ENCODE results near the gene OR5J2.
"Not testable (repeated sequence)": the region's sequence is repeated elsewhere in the genome, so short reads cannot be mapped to it uniquely, and the experiment has no call there.

Gene OR5J2

GRCh38 chr11:56176318-56176717, at the start of gene OR5J2:
OR5J2 (plus strand) TSS chr11:56176618; CDS start chr11:56176618, 0 bp downstream.
- no peak for DNase-seq (ENCODE audit: low spot score)

- no peak for DNase-seq (ENCODE audit: low spot score)
Observed at GRCh38 chr11:56140151-56140661, 36.2 kb upstream of the OR5J2 start, which contains the start of gene OR8J3. OR8J3 (minus strand) TSS chr11:56140201; CDS start chr11:56137718, 2,483 bp downstream.

- DNase-seq (ENCODE audit: low spot score) = not testable (repeated sequence)
Observed at GRCh38 chr11:56143681-56144080, 32.7 kb upstream of the OR5J2 start.

- DNase-seq (ENCODE audit: low spot score) = no peak
Observed at GRCh38 chr11:56151376-56151775, 25.0 kb upstream of the OR5J2 start.

GRCh38 chr11:56152333-56152732, 24.1 kb upstream of the OR5J2 start:
- DNase-seq (ENCODE audit: low spot score) = no peak

GRCh38 chr11:56160217-56160616, 16.2 kb upstream of the OR5J2 start, which contains the start of gene OR8K5:
OR8K5 (minus strand) TSS chr11:56160317; CDS start chr11:56160317, 0 bp downstream.
- no peak for DNase-seq (ENCODE audit: low spot score)

GRCh38 chr11:56163804-56164203, 12.6 kb upstream of the OR5J2 start:
- DNase-seq (ENCODE audit: low spot score) = no peak

GRCh38 chr11:56172256-56172830, 4.1 kb upstream of the OR5J2 start:
- DNase-seq (ENCODE audit: low spot score) = no peak

GRCh38 chr11:56183459-56183858, 7.0 kb downstream of the OR5J2 start:
- no peak for DNase-seq (ENCODE audit: low spot score)

GRCh38 chr11:56188602-56189001, 12.2 kb downstream of the OR5J2 start:
- no peak for DNase-seq (ENCODE audit: low spot score)

GRCh38 chr11:56196705-56197104, 20.3 kb downstream of the OR5J2 start:
- no peak for DNase-seq (ENCODE audit: low spot score)

- no peak for DNase-seq (ENCODE audit: low spot score)
Observed at GRCh38 chr11:56197367-56197766, 20.9 kb downstream of the OR5J2 start.

GRCh38 chr11:56207790-56208189, 31.4 kb downstream of the OR5J2 start:
- no peak for DNase-seq (ENCODE audit: low spot score)

GRCh38 chr11:56214537-56214936, 38.1 kb downstream of the OR5J2 start:
- DNase-seq (ENCODE audit: low spot score) = no peak

GRCh38 chr11:56219735-56220134, 43.3 kb downstream of the OR5J2 start:
- not testable (repeated sequence) for DNase-seq (ENCODE audit: low spot score)
